Epithelial cell of proximal tubule (primary cell): ENCODE data around the gene DNM2. TPM values are rescaled to one million over a fixed set of nuclear protein-coding genes. Genes with fewer than 3 reads are reported as not detected.

ENCODE experiments used
- DNase-seq: peaks from one replicate; pipeline ENCODE4 v3.0.0-alpha.2; 2011; ENCODE audit warnings: low read depth
- H3K4me3 ChIP-seq: 2 replicates; pipeline ENCODE4 v1.5.1; 2011; ENCODE audit warnings: low read depth, mild to moderate bottlenecking, low read length
- total RNA-seq: library from RNA; depleted of rRNA; stranded (reverse); fragments of >200 nt; gene quantifications from 2 replicates; pipeline ENCODE4 v1.2.3, GENCODE V29; 2015
- TF ChIP-seq, protein P1 (sequence below): conservative IDR thresholded peaks from 2 replicates; pipeline ENCODE4 v1.5.1; 2012; ENCODE audit warnings: low read depth, mild to moderate bottlenecking, low read length

The DNM2 gene
- total RNA-seq, 1 donor from 2014 or later = 94.5 TPM

DNA sequence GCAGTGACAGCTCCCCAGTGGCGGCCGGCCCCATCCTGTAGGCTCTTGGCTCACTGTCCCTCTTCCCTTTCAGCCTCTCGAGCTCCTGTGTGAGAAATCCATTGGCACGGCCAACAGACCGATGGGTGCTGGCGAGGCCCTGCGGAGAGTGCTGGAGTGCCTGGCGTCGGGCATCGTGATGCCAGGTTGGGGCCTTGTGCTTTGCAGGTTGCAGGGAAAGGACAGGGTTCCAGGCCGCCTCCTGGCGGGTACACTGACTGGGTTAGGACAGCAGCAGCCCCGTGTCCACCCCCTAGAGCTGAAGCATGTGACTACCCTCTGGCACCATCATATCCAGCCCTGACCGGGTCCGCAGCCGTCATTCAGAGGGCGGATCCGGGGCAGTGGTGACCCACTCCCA is 38.1 kb upstream of the DNM2 start:
- no peak for DNase-seq
- H3K4me3 ChIP-seq = no peak overlapping the region
- TF ChIP-seq, protein P1, sequence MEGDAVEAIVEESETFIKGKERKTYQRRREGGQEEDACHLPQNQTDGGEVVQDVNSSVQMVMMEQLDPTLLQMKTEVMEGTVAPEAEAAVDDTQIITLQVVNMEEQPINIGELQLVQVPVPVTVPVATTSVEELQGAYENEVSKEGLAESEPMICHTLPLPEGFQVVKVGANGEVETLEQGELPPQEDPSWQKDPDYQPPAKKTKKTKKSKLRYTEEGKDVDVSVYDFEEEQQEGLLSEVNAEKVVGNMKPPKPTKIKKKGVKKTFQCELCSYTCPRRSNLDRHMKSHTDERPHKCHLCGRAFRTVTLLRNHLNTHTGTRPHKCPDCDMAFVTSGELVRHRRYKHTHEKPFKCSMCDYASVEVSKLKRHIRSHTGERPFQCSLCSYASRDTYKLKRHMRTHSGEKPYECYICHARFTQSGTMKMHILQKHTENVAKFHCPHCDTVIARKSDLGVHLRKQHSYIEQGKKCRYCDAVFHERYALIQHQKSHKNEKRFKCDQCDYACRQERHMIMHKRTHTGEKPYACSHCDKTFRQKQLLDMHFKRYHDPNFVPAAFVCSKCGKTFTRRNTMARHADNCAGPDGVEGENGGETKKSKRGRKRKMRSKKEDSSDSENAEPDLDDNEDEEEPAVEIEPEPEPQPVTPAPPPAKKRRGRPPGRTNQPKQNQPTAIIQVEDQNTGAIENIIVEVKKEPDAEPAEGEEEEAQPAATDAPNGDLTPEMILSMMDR = no peak

DNA sequence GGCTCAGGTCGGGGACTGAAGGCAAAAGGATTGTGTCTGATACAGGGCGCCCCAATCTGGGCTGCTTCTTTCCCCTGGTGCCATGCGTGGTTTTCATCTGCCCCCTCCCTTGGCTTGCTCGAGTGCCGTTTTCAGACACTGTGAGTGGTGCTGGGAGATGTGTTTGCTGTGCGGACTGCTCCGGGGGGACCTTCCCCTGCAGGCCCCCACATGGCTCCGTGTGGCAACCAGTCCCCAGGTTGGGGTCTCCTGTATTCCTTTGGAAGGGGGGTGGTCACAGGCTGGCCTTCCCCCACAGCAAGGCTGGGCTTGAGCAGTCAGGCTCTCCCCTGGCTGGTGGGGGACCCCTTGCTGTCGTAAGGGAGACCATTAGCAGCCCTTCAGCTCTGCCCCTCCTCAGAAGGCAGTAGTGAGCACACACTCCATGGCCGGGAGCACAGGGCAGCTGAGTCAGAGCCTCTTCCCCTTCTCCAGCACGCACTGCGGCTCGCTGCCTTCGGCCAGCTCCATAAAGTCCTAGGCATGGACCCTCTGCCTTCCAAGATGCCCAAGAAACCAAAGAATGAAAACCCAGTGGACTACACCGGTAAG is 37.2 kb upstream of the DNM2 start:
- TF ChIP-seq, protein P1 = no peak
- no peak for DNase-seq
- no peak overlapping the region for H3K4me3 ChIP-seq

DNA sequence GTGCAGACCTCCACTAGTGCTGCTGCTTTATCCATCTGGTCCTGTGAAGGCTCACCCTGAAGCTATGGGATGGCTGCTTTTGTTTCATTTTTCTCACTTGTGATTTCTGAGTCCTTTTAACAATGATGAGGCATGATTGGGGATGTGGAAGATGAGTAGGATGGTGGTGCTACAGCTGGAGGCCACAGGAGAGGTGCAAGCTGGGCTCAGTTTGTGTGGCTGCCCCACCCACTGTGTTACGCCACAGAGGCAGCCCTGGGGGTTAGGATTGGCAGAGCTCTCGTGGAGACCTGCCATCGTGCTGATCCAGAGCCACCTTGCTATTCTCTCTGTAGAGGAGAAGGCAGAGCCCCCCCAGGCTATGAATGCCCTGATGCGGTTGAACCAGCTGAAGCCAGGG is 36.2 kb upstream of the DNM2 start:
- TF ChIP-seq, protein P1 = no peak
- DNase-seq = no peak
- no peak overlapping the region for H3K4me3 ChIP-seq

DNA sequence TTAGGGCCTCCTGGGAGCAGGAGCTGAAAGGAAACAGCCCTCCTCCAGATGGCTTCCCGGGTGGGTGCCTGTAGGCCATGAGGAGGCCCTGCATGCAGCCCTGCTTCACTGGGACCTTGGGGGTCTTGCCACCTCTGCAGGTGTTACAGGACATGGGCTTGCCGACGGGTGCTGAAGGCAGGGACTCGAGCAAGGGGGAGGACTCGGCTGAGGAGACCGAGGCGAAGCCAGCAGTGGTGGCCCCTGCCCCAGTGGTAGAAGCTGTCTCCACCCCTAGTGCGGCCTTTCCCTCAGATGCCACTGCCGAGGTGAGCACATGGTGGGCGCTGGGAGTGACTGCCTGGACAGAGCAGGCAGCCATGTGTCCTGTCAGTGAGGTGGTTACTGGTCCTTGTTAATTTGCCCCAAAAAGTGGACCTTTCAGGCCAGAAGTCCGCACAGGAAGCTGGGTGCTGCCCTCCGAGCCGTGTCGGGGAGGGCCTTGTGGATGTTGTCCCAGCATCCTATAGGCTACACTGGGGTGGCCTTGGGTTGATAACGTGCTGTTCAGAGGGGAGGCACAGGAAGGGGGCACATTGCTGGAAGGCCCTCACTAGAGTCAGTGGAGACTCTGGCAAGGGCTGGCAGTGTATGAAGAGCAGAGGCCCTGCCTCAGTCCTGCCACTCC is 35.3 kb upstream of the DNM2 start:
- no peak overlapping the region for H3K4me3 ChIP-seq
- TF ChIP-seq, protein P1 = no peak

DNA sequence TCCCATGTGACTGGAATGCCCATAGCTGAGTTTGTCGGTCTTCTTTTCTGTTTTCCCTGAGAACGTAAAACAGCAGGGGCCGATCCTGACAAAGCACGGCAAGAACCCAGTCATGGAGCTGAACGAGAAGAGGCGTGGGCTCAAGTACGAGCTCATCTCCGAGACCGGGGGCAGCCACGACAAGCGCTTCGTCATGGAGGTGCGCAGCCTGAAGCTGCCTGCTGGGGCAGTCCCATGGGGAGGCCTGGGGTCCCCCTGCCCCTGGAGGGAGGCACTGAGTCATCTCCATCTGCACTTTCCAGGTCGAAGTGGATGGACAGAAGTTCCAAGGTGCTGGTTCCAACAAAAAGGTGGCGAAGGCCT is 34.8 kb upstream of the DNM2 start:
- no peak overlapping the region for H3K4me3 ChIP-seq
- TF ChIP-seq, protein P1 = no peak
- no peak for DNase-seq

More for the DNA sequence above, 35.3 kb upstream of the DNM2 start:
- DNase-seq = no peak

DNA sequence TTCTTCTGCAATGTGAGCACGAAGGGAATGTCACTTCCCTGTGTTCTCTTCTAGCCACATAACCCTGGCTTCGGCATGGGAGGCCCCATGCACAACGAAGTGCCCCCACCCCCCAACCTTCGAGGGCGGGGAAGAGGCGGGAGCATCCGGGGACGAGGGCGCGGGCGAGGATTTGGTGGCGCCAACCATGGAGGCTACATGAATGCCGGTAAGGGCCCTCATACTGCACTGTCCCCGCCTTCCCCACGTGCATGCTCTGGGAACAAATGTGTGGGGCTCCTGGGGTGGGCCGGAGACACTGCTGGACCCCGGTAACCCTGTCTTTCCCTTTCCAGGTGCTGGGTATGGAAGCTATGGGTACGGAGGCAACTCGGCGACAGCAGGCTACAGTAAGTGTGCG is 34.3 kb upstream of the DNM2 start:
- TF ChIP-seq, protein P1 = no peak
- DNase-seq = no peak

DNA sequence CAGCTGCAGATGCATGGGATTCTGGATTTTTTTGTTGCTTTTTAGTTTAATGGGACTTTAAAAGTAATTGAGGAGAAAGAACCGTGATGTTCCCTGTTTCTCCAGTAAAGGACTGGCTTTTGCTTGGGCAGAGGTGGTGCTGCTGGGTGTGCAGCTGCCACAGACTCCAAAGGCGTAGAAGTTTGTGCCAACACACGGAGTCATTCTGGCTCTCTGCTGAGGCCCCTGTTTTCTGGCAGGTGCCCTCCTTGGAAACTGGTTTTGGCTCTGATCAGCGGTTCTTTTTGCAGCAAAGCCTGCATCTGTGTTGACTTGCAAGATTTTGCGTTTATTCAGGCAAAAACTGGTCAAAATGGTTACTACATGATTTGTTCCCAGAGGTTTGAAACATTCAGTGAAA is 32.7 kb upstream of the DNM2 start:
- DNase-seq = no peak
- H3K4me3 ChIP-seq = no peak overlapping the region
- TF ChIP-seq, protein P1 = no peak

More for the DNA sequence above, 34.3 kb upstream of the DNM2 start:
- no peak overlapping the region for H3K4me3 ChIP-seq
